HCT116 (cell line): Measurements from ENCODE around the gene OBSL1. TPM values are rescaled to one million over a fixed set of nuclear protein-coding genes. Genes with fewer than 3 reads are reported as not detected.

Experiments
- ATAC-seq: fragments of 200-7000 bp; cut with Tn5 transposase; 2 replicates; pipeline ENCODE4 v1.9.1; 2020; ENCODE audit warnings: mild to moderate bottlenecking, moderate library complexity
- BruUV-seq: library from RNA; stranded (reverse); fragments of 400-500 nt; replicated peaks from 2 replicates; lab custom pipeline; 2021; lab: Mats Ljungman, UMichigan
- CTCF ChIA-PET: fragments of 300-600 bp; sonication (Branson Sonifier 250); formaldehyde crosslinking; loops from one replicate; lab custom pipeline; 2021; ENCODE audit warnings: antibody characterized with exemption; lab: Charles Lee
- POLR2A ChIA-PET: fragments of 300-600, 350-600 bp; sonication (Branson Sonifier 250); formaldehyde crosslinking; loops from one replicate; lab custom pipeline; 2021; ENCODE audit warnings: antibody characterized with exemption; lab: Charles Lee
- RAD21 ChIA-PET, 2 experiments: fragments of 300-600 bp; sonication (Branson Sonifier 250); formaldehyde crosslinking; loops; one replicate each; lab custom pipeline; 2023; ENCODE audit warnings: low total read pairs in 2 of 2; ENCODE audit not compliant: uncharacterized antibody in 2 of 2, unreplicated experiment in 2 of 2, low non-redundant PET in 1 of 2; lab: Charles Lee
- DNase-seq: peaks from one replicate; pipeline ENCODE4 v3.0.0-alpha.2; 2010; ENCODE audit warnings: low read depth, low spot score
- H2AFZ ChIP-seq: fragments of 200-600 bp; shearing (Covaris generic), sonication (generic); 2 replicates; pipeline ENCODE4 v1.6.1; 2017; ENCODE audit warnings: low read depth, mixed run types, mixed read lengths, antibody characterized with exemption, low read length; ENCODE audit not compliant: poor library complexity, severe bottlenecking
- H3K27ac ChIP-seq: 2 replicates; pipeline ENCODE4 v1.5.1; 2012; ENCODE audit warnings: low read depth, low read length
- H3K27me3 ChIP-seq: fragments of 200-600 bp; sonication (generic); 2 replicates; pipeline ENCODE4 v1.6.1; 2016; ENCODE audit warnings: mixed run types, low read length, mixed read lengths; ENCODE audit not compliant: insufficient read depth
- H3K36me3 ChIP-seq, 2 experiments: fragments of 200-500 bp in 1 of 2; fragments of 200-600 bp in 1 of 2; sonication (Bioruptor generic) in 1 of 2; sonication (generic) in 1 of 2; 2 replicates each; pipeline versions ENCODE4 v1.5.1 to v1.6.1; 2014 to 2016; ENCODE audit warnings: low read length in 2 of 2, inconsistent platforms in 1 of 2, mixed read lengths in 1 of 2, mixed run types in 1 of 2; ENCODE audit not compliant: insufficient read depth in 2 of 2, control insufficient read depth in 1 of 2
- H3K4me1 ChIP-seq, 2 experiments: fragments of 200-600 bp in 1 of 2; sonication (generic) in 1 of 2; 2 replicates each; pipeline versions ENCODE4 v1.5.1 to v1.6.1; 2012 to 2017; ENCODE audit warnings: low read length in 2 of 2, inconsistent platforms in 1 of 2, mild to moderate bottlenecking in 1 of 2, mixed read lengths in 1 of 2, mixed run types in 1 of 2, moderate library complexity in 1 of 2; ENCODE audit not compliant: insufficient read depth in 2 of 2, control insufficient read depth in 1 of 2
- H3K4me2 ChIP-seq: fragments of 200-600 bp; sonication (generic); 2 replicates; pipeline ENCODE4 v1.6.1; 2017; ENCODE audit warnings: mixed run types, low read length, mixed read lengths
- H3K4me3 ChIP-seq, 2 experiments: fragments of 200-600 bp in 1 of 2; sonication (generic) in 1 of 2; replicated peaks in 1 of 2; 2 replicates each; pipeline ENCODE4 v1.5.1; 2011 to 2016; ENCODE audit warnings: low read length in 2 of 2, control low read depth in 1 of 2, low read depth in 1 of 2, mild to moderate bottlenecking in 1 of 2, mixed read lengths in 1 of 2, mixed run types in 1 of 2
- H3K79me2 ChIP-seq: fragments of 200-600 bp; sonication (generic); 2 replicates; pipeline ENCODE4 v1.6.1; 2017; ENCODE audit warnings: mild to moderate bottlenecking, mixed run types, low read length, moderate library complexity, mixed read lengths; ENCODE audit not compliant: insufficient read depth
- H3K9ac ChIP-seq: fragments of 200-600 bp; sonication (generic); 2 replicates; pipeline ENCODE4 v1.6.1; 2016; ENCODE audit warnings: low read length, mixed read lengths
- H3K9me2 ChIP-seq: fragments of 200-600 bp; sonication (generic), shearing (Covaris generic); 2 replicates; pipeline ENCODE4 v1.6.1; 2017; ENCODE audit warnings: mixed run types, mild to moderate bottlenecking, moderate library complexity; ENCODE audit not compliant: insufficient read depth
- H3K9me3 ChIP-seq, 2 experiments: fragments of 200-500 bp in 1 of 2; fragments of 200-600 bp in 1 of 2; sonication (Bioruptor generic) in 1 of 2; sonication (generic) in 1 of 2; 2 replicates each; pipeline ENCODE4 v1.6.1; 2014 to 2017; ENCODE audit warnings: low read length in 2 of 2, mixed read lengths in 2 of 2, inconsistent platforms in 1 of 2, low read depth in 1 of 2, mild to moderate bottlenecking in 1 of 2, mixed run types in 1 of 2, moderate library complexity in 1 of 2; ENCODE audit not compliant: control insufficient read depth in 1 of 2, insufficient read depth in 1 of 2
- H4K20me1 ChIP-seq: fragments of 200-600 bp; sonication (generic), shearing (Covaris generic); 2 replicates; pipeline ENCODE4 v1.6.1; 2017; ENCODE audit warnings: mixed run types, mild to moderate bottlenecking, moderate library complexity; ENCODE audit not compliant: insufficient read depth
- ATF3 ChIP-seq: IDR thresholded peaks from 2 replicates; pipeline ENCODE4 v1.6.1; 2012
- CEBPB ChIP-seq: IDR thresholded peaks from 2 replicates; pipeline ENCODE4 v1.6.1; 2012; ENCODE audit warnings: low read depth
- EGR1 ChIP-seq: IDR thresholded peaks from 2 replicates; pipeline ENCODE4 v1.6.1; 2012; ENCODE audit warnings: low read depth
- ELF1 ChIP-seq: IDR thresholded peaks from 2 replicates; pipeline ENCODE4 v1.6.1; 2012; ENCODE audit warnings: low read depth, borderline replicate concordance
- EZH2phosphoT487 ChIP-seq: fragments of 200-600 bp; IDR thresholded peaks from 2 replicates; pipeline ENCODE4 v1.6.1; 2018; ENCODE audit warnings: antibody characterized with exemption, borderline replicate concordance
- FOSL1 ChIP-seq: IDR thresholded peaks from 2 replicates; pipeline ENCODE4 v1.6.1; 2012; ENCODE audit warnings: low read depth
- MAX ChIP-seq: IDR thresholded peaks from 2 replicates; pipeline ENCODE4 v1.6.1; 2012
- POLR2A ChIP-seq: IDR thresholded peaks from 2 replicates; pipeline ENCODE4 v1.7.0; 2011; ENCODE audit warnings: borderline replicate concordance; ENCODE audit not compliant: insufficient read depth, insufficient read length; ENCODE audit errors: extremely low read depth
- POLR2AphosphoS5 ChIP-seq: IDR thresholded peaks from 2 replicates; pipeline ENCODE4 v1.6.1; 2011; ENCODE audit warnings: mild to moderate bottlenecking, low read depth, low read length, moderate library complexity
- REST ChIP-seq: IDR thresholded peaks from 2 replicates; pipeline ENCODE4 v1.6.1; 2012; ENCODE audit warnings: low read depth
- SP1 ChIP-seq: IDR thresholded peaks from 2 replicates; pipeline ENCODE4 v1.6.1; 2012; ENCODE audit warnings: low read depth
- TCF7L2 ChIP-seq: IDR thresholded peaks from 2 replicates; pipeline ENCODE4 v1.7.0; 2011; ENCODE audit warnings: borderline replicate concordance, inconsistent platforms; ENCODE audit not compliant: insufficient read depth, insufficient read length; ENCODE audit errors: extremely low read depth
- YY1 ChIP-seq: IDR thresholded peaks from 2 replicates; pipeline ENCODE4 v1.6.1; 2011; ENCODE audit warnings: low read length, low read depth, moderate library complexity, mild to moderate bottlenecking; ENCODE audit not compliant: insufficient replicate concordance; ENCODE audit errors: extremely low read depth
- ZFX ChIP-seq: fragments of 450-650 bp; IDR thresholded peaks from 2 replicates; pipeline ENCODE4 v1.6.1; 2017
- ZNF274 ChIP-seq: fragments of 200-500 bp; sonication (Bioruptor generic); IDR thresholded peaks from 2 replicates; pipeline ENCODE4 v1.6.1; 2014; ENCODE audit warnings: mild to moderate bottlenecking, low read depth, low read length, inconsistent platforms
- intact Hi-C: fragments of 100-400 bp; cut with micrococcal nuclease; formaldehyde crosslinking; loops from 2 replicates; pipeline ENCODE4 v1.10.0; 2022
- total RNA-seq: library from RNA; stranded (reverse); gene quantifications from one replicate; pipeline ENCODE4 v1.2.1, GENCODE V29; 2021; ENCODE audit not compliant: unreplicated experiment

Gene OBSL1
- total RNA-seq, 1 experiment from 2014 or later: 45.2 TPM

GRCh38 chr2:219548990-219549389 is 22.3 kb downstream of the OBSL1 start:
- Histone ChIP-seq H2AFZ (no peak overlapping the region), H3K4me3 (no peak overlapping the region), H3K4me2 (no peak overlapping the region), H3K36me3 (peaks cover 2 to 6% of the 10 kb centered on the region in 2 experiments; a peak in 1 of 4 replicates), H3K9me2 (no peaks in the 10 kb centered on the region), H3K27me3 (no peaks in the 10 kb centered on the region), H4K20me1 (no peaks in the 10 kb centered on the region), H3K27ac (no peak overlapping the region), H3K9me3 (no peaks in the 10 kb centered on the region), H3K9ac (no peak overlapping the region), H3K4me1 (peaks cover 3 to 26% of the 10 kb centered on the region in 2 experiments; a peak in 3 of 4 replicates), H3K79me2 (peaks cover 18% of the 10 kb centered on the region; the same call in 1 of the 2 replicates)
- no peak for TF ChIP-seq EGR1
- no peak for TF ChIP-seq POLR2AphosphoS5
- no peak for TF ChIP-seq ZNF274
- no peak for TF ChIP-seq FOSL1
- no peak for TF ChIP-seq ATF3
- no peak for TF ChIP-seq CEBPB
- no peak for TF ChIP-seq SP1
- TF ChIP-seq YY1: no peak
- no peak for TF ChIP-seq POLR2A
- no peak for TF ChIP-seq EZH2phosphoT487
- POLR2A ChIA-PET: no interaction called here
- no TSS peak for BruUV-seq
- CTCF ChIA-PET: interaction anchor here (2.0 kb wide), 1 partner anchor 11 kb away, joined by 6 read pairs; no protein-coding TSS in a partner anchor
- DNase-seq (no peak), ATAC-seq (no peak)
- intact Hi-C loops: no loop called here
- RAD21 ChIA-PET: no interaction called here

- Histone ChIP-seq H3K4me3 (no peak overlapping the region), H3K27me3 (no peaks in the 10 kb centered on the region), H3K4me2 (no peak overlapping the region), H3K9me3 (no peaks in the 10 kb centered on the region), H3K27ac (no peak overlapping the region), H3K9ac (no peak overlapping the region), H3K79me2 (peaks cover 24% of the 10 kb centered on the region), H3K9me2 (no peaks in the 10 kb centered on the region), H2AFZ (no peak overlapping the region), H3K4me1 (peaks cover 3 to 23% of the 10 kb centered on the region in 2 experiments; a peak in 3 of 4 replicates), H4K20me1 (no peaks in the 10 kb centered on the region), H3K36me3 (peaks cover 2 to 6% of the 10 kb centered on the region in 2 experiments; a peak in 1 of 4 replicates)
- intact Hi-C loops: no loop called here
- RAD21 ChIA-PET: interaction anchor here in 1 of 2 experiments (0.6 kb wide), 1 partner anchor 160 kb away, joined by 3 read pairs; no protein-coding TSS in a partner anchor
- BruUV-seq: no TSS peak
- POLR2A ChIA-PET: no interaction called here
- no peak for DNase-seq
- no peak for ATAC-seq
- CTCF ChIA-PET: interaction anchor here (2.0 kb wide), 1 partner anchor 13 kb away, joined by 6 read pairs; no protein-coding TSS in a partner anchor
- TF ChIP-seq MAX: no peak
- no peak for TF ChIP-seq REST
- TF ChIP-seq ELF1: no peak
- TF ChIP-seq TCF7L2: no peak
- TF ChIP-seq ZFX: no peak
Observed at GRCh38 chr2:219547621-219548020, 23.7 kb downstream of the OBSL1 start.
